Measurements from ENCODE around the gene FSD1.
"Not testable (repeated sequence)": the region's sequence is repeated elsewhere in the genome, so short reads cannot be mapped to it uniquely, and the experiment has no call there.

The FSD1 gene

DNA sequence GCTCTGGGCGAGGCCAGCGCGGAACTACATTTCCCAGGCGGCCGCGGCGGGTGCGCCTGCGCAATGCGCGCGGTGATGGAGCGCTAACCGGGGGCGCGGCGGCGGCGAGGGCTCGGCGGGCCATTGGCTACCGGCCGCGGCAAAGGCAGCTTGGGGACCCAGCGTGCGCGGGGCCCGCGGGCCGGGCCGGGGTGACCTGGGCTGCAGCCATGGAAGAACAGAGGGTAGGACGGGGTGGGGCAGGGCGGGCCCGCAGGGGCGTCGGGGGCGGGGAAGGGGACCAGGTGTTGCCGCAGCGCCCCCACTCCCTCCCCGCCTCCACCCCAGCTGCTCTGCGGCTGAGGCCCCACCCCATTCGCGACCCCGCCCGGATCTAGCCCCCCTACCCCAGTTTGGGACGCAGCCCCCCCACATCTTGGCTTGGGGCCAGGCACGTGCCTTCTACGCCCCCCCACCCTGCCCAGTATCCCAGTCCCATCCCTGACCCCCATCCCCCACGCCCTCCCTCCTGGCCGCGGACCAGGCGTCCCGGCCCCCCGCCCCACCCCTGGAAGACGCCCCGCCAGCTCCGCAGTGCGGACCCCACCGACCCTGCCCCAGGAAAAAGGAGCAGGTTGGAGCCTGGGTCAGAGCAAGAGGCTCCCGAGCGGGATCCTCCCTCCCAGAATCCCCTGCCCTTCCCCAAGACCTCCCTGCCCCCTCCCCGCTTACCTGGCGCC, at the start of gene FSD1:
Gene FSD1 (plus strand): TSS at position 61 of the 719 bp plus-strand sequence. CDS start 149 bp downstream, at position 210.
- peak; percentile 82 for DNase-seq (ENCODE audit: low read depth, low spot score)

DNA sequence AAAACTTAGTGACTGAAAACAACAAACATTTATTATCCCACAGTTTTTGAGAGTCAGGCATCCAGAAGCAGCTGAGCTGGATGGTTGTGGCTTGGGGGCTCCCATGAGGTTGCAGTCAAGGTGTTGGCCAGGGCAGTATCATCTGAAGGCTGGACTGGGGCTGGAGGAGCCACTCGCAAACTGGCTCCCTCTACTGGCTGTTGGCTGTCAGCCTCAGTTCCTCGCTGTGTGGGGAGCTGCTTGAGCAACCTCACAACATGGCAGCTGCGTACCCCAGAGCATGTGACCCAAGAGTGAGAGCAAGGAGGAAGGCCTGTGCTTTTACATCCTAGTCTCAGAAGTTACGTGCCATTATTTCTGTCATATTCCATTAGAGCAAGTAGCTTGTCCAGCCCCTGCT, 47.8 kb upstream of the FSD1 start:
- peak; percentile 23 for DNase-seq (ENCODE audit: low read depth, low spot score)

DNA sequence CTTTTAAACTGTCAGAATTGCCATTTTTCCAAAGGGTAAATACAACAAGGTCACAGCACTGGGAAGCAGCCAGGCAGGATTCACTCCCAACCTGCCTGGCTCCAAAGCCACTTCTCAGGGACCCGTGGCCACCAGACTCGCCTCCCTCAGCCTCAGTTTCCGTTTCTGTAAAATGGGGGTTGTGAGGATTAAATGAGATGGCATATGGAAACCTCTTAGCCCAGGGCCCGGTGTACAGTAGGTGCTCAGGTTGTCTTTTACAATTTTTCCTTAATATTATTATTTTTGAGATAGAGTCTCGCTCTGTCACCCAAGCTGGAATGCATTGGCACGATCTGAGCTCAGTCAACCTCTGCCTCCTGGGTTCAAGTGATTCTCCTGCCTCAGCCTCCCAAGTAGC, 47.4 kb upstream of the FSD1 start:
- no peak for DNase-seq (ENCODE audit: low read depth, low spot score)

DNA sequence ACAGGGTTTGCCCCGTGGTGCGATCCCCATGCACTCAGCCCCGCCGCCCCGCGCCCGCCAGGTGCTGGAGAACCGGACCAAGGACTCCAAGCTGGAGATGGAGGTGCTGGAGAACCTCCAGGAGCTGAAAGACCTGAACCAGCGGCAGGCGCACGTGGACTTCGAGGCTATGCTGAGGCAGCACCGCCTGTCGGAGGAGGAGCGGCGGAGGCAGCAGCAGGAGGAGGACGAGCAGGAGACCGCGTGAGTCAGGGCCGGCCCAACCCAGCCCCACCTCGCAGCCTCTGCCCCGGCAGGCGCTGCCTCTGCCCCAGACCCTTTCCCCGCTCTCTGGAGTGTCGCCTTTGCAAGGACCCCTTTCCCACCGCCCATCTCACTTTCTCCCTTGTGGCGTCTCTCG, 46.2 kb upstream of the FSD1 start:
- no peak for DNase-seq (ENCODE audit: low read depth, low spot score)

DNA sequence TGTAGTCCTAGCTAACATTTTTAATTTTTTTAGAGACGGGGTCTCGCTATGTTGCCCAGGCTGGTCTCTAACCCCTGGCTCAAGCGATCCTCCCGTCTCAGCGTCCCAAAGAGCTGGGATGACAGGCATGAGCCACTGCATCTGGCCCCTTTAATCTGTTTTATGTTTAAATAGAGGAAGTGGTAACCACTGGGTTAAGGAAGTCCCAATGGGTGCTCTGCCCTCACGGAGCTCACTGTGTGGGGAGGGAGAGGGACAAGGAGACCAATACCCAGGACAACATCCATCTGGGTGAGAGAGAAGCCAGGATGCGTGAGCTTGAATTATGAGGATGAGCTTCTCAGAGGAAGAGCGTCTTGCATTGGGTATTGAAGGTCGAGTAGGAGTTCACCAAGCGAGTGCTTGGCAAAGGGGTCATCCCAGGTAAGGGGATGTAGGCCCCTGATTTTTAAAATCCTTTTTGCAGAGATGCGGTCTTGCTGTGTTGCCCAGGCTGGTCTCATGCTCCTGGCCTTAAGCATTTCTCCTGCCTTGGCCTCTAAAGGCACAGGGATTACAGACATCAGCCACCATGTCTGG, 43.7 kb upstream of the FSD1 start:
- DNase-seq (ENCODE audit: low read depth, low spot score) = no peak

DNA sequence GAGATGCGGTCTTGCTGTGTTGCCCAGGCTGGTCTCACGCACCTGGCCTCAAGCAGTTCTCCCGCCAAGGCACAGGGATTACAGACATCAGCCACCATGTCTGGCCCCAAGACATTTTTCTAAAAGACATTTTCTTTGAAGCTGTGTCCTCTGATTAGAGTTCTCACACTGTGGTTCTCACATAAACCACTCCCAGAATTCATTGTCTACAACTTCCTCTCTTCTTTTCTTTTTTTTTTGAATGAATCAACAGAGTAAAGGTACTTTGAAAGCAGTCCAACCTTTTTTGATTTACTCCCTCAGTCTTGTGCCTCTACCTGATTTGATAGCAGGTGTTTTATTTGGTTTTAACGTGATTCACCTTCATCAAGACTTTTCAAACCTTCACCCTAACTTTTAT, 39.6 kb upstream of the FSD1 start:
- no peak for DNase-seq (ENCODE audit: low read depth, low spot score)

DNA sequence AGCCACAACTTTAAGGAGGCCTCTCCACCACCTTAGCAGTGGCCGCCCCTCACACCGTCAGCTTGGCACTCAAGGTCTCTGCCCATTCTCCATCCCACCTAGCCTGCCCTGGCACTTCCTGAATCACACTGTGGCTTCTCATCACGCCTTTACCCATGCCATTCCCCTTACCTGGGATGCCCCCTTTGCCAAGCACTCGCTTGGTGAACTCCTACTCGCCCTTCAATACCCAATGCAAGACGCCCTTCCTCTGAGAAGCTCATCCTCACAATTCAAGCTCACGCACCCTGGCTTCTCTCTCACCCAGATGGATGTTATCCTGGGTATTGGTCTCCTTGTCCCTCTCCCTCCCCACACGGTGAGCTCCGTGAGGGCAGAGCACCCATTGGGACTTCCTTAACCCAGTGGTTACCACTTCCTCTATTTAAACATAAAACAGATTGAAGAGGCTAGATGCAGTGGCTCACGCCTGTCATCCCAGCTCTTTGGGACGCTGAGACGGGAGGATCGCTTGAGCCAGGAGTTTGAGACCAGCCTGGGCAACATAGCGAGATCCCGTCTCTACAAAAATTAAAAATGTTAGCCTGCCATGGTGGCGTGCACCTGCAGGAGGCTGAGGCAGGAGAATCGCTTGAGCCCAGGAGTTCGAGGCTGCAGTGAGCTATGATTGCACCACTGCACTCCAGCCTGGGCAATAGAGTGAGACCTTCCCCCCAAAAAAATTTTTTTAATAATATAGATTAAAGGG, 38.0 kb upstream of the FSD1 start:
- no peak for DNase-seq (ENCODE audit: low read depth, low spot score)

DNA sequence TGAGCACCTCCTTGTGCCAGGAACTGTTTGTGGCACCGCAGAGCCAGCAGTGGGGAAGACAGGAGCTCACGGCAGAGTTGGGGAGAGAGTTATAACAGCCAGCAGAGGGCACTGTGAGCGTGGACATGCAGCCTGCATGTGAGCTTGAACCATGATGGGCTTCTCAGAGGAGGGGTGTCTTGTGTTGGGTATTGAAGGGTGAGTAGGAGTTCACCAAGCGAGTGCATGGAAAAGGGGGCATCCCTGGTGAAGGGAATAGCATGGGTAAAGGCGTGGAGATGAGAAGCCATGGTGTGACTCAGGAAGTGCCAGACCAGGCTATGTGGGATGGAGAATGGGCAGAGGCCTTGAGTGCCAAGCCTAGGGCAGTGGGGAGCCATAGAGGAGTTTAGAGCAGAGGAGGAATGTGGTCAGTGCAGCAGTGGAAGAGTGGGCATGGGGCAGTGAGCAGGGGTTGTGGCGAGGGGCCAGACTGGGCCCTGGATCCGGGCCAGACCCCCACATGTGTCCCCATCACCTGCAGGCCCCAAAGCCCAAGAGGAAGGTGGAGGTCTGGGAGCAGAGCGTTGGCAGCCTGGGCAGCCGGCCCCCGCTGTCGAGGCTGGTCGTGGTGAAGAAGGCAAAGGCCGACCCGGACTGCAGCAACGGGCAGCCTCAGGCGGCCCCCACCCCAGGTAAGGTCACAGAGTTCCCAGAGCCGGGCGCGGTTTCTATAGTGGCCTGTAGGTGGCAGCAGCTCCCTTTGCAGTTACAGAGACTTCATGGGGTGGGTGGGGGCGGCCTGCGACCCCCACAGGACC, 37.1 kb upstream of the FSD1 start:
- DNase-seq (ENCODE audit: low read depth, low spot score) = peak; percentile 87

DNA sequence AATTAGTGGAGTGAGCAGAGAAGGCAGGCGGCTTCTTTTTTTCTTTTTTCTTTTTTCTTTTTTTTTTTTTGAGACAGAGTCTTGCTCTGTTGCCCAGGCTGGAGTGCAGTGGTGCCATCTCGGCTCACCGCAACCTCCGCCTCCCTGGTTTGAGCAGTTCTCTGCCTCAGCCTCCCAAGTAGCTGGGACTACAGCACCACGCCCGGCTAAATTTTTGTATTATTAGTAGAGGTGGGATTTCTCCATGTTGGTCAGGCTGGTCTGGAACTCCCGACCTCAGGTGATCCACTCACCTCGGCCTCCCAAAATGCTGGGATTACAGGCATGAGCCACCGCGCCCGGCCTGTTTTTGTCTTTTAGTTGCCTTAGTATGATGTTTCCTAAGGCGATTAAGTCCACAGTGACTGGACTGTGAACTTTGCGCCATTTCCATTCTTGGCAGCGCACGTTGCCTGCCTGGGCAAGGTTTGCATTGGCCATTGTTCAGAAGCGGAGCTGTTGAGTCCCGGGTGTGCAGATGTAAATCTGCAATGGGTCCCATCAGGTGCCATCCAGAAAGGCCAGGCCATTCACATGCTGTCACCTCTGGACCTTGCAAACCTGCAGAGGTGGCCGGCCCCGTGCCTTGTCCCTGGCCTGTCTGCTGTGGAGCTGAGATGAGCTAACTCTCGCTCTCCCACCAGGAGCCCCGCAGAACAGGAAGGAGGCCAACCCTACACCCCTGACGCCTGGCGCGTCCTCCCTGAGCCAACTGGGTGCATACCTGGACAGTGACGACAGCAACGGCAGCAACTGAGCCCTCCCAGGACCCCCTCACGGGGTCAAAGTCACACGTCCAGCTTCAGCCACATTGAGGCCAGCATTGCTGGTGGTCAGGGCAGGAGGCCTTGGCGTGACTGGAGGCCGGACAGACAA, 36.2 kb upstream of the FSD1 start:
- no peak for DNase-seq (ENCODE audit: low read depth, low spot score)

DNA sequence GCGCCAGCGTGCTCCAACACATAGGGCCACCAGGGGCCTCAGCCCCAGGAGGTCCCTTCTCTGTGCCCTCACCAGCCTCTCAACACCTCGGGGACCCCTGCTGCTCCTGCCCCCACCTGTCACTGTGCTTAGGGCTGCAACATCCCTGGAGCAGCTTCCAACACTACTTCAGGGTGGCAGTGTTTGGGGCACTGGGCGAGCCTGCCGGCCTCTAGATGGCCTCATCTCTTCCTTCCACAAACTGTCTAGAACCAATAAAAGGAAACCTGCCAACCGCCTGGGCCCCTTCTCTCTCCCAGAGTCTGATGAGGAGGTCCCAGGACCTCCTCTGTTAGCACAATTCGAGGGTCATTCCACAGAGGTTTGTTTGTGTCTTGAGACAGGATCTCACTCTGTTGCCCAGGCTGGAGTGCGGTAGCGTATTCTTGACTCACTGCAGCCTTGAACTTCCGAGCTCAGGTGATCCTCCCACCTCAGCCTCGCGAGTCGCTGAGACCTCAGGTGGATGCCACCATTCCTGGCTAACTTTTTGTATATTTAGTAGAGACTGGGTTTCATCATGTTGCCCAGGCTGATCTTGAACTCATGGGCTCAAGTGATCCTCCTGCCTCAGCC, 35.5 kb upstream of the FSD1 start:
- no peak for DNase-seq (ENCODE audit: low read depth, low spot score)

DNA sequence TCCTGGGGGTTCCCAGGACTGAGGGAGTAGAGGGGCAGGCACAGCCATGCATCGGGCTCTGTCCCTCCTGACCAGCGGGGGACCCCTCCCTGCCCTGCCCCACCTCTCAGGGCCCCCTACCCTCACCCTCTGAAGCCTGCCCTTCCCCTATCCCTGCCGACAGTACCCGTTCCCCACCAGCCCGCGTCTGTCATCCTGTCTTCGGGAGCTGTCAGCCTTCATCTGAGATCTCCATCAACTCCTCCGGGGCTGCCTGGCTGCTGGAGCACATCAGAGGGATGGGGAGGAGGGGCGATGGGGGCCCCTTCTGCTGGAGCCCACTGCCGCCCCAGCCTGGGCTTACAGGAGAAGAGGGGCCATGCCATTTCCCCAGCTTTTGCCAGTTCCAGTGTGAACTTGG, 31.5 kb upstream of the FSD1 start:
- no peak for DNase-seq (ENCODE audit: low read depth, low spot score)

DNA sequence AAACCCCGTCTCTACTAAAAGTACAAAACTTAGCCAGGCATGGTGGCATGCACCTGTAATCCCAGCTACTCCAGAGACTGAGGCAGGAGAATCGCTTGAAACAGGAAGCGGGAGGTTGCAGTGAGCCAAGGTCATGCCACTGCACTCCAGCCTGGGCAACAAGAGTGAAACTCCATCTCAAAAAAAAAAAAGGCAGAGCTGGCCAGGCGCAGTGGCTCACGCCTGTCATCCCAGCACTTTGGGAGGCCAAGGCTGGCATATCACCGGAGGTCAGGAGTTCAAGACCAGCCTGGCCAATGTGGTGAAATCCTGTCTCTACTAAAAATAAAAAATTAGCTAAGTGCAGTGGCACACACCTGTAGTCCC, 30.1 kb upstream of the FSD1 start:
- DNase-seq (ENCODE audit: low read depth, low spot score) = not testable (repeated sequence)

DNA sequence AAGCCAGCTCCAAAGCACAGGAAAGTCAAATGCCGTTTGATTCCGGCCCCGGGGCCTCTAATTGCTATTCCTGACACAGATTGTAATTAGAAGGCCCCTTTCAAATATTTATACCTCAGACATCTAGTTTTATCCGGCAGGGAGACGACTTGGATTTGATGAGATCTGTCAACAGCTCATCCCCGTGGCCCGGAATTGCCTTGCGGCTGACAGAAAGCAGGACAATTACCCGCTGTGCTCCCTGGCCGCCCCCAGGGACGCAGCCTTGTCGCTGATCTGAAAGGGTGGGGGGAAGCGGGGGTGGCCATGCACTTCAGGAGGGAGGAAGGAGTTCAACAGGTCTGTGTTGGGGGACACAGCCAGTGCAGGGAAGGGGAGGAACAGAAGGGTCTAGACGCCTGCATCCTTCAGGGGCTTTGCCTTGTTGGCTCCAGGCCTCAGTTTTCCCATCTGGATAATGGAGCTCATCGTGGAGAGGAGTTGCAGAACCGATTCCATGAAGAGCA, 27.2 kb upstream of the FSD1 start:
- DNase-seq (ENCODE audit: low read depth, low spot score) = peak; percentile 41

DNA sequence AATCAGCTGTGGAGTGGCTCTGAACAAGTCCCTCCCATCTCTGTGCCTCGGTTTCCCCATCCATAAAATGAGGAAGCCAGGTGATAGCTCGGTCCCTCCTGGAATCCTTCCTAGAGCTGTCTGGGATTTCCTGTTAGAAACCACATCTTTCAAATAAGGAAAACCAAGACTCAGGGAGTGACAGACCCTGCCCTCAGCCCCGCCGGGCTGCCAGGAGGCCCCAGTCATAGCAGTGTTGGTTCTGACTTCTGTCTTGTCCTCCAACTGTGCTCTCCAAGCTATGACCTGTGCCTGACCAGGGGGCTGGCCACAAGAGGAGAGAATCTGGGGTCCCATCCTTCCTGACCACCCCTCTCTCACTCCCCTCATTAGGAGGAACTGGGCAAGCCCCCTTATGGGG, 26.4 kb upstream of the FSD1 start:
- no peak for DNase-seq (ENCODE audit: low read depth, low spot score)

DNA sequence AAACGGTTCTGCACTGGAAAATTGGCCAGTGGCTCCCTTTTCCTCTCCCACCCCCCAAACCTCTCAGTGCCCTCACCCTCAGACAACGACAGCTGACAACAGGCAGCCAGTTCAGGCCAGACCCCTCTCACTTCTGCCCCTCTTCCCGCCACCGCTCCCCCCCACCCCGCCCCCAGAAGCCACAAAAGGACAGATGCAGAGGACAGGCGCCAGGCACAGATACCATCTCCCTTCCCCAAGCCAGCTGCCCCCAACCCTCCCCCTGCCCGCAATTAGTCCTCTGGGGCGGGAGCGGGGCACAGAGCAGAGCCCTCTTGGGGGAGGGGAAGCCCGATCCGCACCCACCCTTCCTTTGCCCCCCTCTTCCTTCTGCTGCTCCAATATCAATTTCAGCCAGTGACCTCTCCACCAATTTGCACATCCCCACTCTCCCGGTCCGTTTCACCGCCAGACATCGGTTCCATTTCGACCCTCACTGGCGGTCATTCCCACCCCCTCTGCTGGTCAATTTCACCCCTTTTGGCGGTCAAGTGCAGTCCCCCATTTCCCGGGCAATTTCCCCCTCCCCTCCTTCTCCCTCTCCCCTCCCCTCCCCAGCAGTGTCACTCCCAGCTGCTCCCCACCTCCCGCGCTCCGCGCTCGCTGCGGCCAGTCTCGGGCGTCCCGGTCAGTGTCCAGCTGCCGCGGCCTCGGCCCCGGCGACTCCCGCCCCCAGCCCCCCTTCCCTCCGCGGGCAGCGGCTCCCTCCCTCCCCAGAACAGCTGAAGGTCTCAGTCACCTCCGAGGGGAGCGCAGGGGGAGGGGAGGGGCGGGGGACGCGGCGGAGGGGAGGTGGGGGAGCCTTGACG, 25.8 kb upstream of the FSD1 start, which contains the start of gene SHD:
Gene SHD (plus strand): TSS at position 848 of the 848 bp plus-strand sequence. CDS start 798 bp downstream, outside the sequence.
- no peak for DNase-seq (ENCODE audit: low read depth, low spot score)

DNA sequence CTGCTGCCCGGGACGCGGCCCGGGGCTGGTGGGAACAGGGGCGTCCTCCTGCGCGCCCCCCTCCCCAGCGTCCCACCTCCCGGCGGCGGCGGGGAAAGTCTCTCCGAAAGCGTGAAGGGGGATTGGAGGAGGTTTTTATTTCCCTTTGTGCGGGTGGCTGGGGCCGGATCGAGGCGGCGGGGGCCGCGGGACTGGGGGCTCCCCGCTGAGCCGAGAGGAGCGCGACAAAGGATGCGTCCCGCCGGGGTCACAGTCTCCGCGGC, 25.2 kb upstream of the FSD1 start:
- DNase-seq (ENCODE audit: low read depth, low spot score) = no peak

DNA sequence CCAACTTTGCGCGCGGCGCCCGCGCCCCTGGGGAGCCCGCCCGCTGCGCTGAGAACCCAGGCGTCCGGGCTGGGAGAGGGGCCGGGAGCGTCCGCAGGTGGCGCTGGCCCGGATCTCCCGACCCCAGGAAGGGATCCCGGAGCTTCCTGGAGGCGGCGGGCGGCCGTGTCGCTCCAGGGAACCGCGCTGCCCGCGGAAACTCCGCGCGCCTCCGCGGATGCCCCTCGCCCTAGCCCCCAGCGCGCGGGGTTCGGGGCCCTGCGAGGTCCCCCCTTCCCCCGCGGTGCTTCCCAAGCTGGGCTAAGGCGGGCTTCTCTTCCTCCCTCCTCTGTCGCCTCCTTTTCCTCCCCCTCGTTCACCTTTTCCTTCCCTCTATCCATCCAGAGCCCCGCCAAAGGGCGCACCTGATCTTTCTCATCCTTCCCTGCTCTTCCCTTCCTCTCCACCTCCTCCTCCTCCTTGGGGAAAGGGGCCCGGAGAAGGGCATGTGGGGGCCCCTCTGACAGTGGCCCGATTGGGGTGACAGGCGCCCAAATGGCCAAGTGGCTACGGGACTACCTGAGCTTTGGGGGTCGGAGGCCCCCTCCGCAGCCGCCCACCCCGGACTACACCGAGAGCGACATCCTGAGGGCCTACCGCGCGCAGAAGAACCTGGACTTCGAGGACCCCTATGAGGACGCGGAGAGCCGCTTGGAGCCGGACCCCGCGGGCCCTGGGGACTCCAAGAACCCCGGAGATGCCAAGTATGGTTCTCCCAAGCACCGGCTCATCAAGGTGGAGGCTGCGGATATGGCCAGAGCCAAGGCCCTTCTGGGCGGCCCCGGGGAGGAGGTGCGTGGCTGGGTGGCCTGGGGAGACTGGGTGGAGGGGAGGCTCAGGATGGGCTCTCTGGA, 24.6 kb upstream of the FSD1 start:
- no peak for DNase-seq (ENCODE audit: low read depth, low spot score)

DNA sequence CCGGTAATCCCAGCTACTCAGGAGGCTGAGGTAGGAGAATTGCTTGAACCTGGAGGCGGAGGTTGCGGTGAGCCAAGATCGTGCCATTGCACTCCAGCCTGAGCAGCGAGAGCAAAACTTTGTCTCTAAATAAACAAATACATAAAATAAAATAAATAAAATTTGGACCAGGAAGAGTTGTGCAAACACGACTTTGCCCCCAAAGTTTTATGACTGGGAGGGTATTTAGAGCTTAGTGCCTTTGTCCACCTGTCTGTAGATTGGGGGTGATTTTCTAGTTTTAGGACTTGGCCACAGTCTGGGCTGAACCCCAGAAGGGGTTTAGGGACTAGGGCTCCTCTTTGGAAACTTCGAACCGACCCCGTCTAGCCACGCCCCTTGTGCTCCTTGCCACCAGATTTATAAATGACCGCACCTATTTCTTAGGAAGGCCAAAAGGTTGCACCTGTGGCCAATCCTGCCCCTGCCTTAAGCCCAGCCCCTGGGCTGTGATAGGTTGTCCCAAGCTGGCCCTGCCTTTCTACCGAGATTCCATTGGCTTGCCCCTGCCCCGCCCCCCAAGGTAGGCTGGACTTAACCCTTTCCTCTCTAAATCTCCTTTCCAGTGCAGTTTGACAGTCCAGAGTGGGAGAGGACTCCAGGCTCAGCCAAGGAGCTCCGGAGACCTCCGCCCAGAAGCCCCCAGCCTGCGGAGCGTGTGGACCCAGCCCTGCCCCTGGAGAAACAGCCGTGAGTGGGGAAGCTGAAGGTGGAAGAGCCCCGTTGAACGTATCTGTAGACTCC, 20.0 kb upstream of the FSD1 start:
- DNase-seq (ENCODE audit: low read depth, low spot score) = peak; percentile 93
